ENCODE data around the gene SIKE1.
"Not testable (repeated sequence)": the region's sequence is repeated elsewhere in the genome, so short reads cannot be mapped to it uniquely, and the experiment has no call there.

Gene SIKE1

DNA sequence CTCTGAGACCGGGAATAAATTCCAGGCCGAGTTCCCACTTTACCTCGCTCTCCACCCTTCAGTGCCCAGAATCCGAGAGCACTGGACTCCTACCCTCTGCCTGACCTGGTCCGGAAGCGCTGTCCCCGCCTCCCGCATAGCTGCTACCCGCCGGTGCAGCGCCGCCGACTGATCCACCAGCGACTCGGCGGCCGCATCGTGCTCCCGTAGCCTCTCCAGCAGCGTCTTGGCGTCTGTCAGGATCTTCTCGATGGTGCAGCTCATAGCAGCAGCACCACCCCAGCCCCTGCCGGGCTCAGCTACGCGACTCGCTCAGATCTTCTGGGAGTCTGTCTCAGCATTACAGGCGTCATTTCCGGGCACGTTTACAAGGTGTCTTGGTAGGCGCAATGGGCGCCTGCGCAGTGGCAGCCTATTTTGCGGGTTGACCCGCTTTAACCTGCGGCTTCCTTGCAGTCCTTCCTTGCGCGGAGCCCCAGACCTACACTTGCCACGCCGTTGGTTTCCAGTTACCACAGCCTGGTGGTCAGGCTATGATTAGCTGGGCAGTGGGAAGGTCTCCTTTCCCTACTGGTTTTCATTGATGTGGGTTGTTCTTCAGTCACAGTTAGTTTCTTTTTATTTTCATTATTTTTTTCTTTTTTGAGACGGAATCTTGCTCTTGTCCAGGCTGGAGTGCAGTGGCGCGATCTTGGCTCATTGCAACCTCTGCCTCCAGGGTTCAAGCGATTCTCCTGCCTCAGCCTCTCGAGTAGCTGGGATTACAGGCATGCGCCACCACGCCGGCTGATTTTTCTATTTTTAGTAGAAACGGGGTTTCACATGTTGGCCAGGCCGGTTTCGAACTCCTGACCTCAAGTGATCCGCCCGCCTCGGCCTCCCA lies at the start of gene SIKE1:
SIKE1 (minus strand) TSS at position 342 of the 883 bp plus-strand sequence; CDS start at position 264, 78 bp downstream.
- DNase-seq (ENCODE audit: low spot score): peak; percentile 92

GRCh38 chr1:114830075-114830474 lies 49.6 kb upstream of the SIKE1 start:
- not testable (repeated sequence) for DNase-seq (ENCODE audit: low spot score)

DNA sequence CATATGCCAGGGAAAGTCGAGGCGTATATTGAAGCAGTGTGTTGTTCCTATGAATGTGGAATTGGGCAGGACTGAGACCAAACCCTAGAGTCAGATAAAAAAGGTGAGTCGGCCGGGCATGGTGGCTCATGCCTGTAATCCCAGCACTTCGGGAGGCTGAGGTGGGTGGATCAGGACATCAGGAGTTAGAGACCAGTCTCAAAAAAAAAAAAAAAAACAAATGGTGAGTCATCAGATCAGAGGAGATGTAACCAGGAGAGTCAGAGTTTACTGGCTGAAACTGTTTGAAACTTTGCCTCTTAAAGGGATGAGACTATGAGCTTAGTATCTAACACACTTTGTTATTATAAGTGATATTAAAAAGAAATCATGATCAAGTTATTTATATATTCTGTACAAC lies 47.8 kb upstream of the SIKE1 start:
- peak; percentile 6 for DNase-seq (ENCODE audit: low spot score)

DNA sequence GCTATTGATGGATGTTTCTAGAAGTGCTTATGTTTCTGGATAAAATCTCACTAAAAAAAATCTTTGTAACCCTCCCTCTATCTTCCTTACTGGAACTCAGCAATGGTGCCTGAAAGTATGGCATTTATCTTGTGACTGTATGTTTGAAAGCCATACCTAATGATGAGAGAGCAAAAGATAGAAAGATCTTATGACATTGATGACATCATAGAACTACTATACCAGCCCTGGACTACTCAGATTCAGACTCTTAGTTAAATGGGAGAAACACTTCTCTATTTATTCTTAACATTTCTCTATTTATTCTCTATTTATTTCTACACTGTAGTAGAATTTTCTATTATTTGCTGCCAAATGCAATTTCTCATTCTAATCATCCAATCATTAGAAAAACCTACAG lies 41.5 kb upstream of the SIKE1 start:
- no peak for DNase-seq (ENCODE audit: low spot score)

- no peak for DNase-seq (ENCODE audit: low spot score)
Observed at GRCh38 chr1:114820392-114820791, 39.9 kb upstream of the SIKE1 start.

- no peak for DNase-seq (ENCODE audit: low spot score)
Observed at GRCh38 chr1:114819869-114820268, 39.4 kb upstream of the SIKE1 start.

DNA sequence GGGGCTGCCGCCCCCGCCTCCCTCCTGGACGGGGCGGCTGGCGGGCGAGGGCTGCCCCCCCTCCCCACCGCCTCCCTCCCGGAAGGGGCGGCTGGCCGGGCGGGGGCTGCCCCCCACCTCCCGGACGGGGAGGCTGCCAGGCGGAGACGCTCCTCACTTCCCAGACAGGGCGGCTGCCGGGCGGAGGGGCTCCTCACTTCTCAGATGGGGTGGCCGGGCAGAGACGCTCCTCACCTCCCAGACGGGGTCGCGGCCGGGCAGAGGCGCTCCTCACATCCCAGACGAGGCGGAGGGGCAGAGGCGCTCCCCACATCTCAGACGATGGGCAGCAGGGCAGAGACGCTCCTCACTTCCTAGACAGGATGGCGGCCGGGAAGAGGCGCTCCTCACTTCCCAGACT lies 24.0 kb upstream of the SIKE1 start:
- DNase-seq (ENCODE audit: low spot score): not testable (repeated sequence)

- no peak for DNase-seq (ENCODE audit: low spot score)
Observed at GRCh38 chr1:114803001-114803400, 22.5 kb upstream of the SIKE1 start.

- no peak for DNase-seq (ENCODE audit: low spot score)
Observed at GRCh38 chr1:114794038-114794437, 13.6 kb upstream of the SIKE1 start.

- not testable (repeated sequence) for DNase-seq (ENCODE audit: low spot score)
Observed at GRCh38 chr1:114790581-114790980, 10.1 kb upstream of the SIKE1 start.

DNA sequence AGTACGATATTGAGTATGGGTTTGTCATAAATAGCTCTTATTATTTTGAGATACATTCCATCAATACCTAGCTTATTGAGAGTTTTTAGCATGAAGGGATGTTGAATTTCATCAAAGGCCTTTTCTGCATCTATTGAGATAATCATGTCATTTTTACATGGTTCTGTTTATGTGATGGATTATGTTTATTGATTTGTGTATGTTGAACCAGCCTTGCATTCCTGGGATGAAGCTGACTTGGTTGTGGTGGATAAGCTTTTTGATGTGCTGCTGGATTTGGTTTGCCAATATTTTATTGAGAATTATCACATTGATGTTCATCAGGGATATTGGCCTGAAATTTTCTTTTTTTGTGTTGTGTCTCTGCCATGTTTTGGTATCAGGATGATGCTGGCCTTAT lies 6.0 kb upstream of the SIKE1 start:
- DNase-seq (ENCODE audit: low spot score): not testable (repeated sequence)

DNA sequence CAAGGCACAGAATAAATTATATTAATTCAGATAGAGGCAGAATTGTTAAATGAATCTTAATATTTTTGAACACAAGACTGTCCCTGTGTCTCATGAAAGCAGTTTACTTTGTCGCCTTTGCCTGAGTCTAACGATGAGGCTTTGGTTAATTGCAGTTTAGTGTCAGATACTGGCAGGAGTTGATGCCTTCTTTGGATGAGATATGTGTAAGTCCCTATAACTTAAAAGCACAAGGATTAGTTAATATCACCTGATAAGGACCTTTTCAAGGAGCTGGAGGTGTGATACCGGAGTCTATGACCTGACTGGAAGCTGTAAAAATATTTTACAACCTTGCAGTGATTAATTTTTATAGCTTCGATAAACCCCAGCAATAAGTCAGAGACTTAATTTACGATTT lies 2.0 kb upstream of the SIKE1 start:
- no peak for DNase-seq (ENCODE audit: low spot score)

DNA sequence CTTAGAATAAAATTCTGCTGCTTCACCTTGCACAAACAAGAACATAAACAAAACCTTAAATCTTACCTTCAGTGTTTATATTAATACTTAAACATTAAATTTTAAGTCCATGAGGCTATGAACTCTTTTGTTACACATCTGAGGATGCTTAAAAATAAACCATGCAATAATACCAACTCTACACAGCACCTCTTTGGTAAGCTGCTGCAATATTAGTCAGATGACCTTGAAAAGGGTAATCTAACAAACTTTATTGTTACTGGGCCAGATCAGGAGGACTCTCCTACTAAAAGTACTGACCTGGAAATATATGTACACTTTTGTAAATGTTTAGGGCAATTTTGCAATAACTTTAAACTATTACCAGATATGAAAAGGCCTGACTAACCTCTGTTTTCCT lies 763 bp downstream of the SIKE1 start:
- DNase-seq (ENCODE audit: low spot score): no peak

- not testable (repeated sequence) for DNase-seq (ENCODE audit: low spot score)
Observed at GRCh38 chr1:114776726-114777125, 3.8 kb downstream of the SIKE1 start.

DNA sequence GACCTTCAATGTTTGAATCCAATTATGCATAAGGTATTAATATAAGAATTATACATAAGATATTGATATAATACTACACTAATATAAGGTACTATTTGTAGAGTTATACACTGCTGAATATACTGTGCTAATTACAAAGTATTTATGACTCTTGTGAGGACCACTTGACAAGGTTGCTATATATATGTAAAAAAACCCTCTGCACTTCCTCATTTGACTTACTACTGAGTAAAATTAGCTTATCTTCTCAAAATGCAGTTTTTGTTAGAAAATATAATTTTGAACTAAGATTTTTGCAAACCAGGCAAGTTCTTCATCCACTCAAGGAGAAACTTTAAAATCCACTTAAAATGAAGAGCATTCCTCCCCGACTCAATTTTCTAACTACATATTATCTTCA lies 8.5 kb downstream of the SIKE1 start:
- no peak for DNase-seq (ENCODE audit: low spot score)

DNA sequence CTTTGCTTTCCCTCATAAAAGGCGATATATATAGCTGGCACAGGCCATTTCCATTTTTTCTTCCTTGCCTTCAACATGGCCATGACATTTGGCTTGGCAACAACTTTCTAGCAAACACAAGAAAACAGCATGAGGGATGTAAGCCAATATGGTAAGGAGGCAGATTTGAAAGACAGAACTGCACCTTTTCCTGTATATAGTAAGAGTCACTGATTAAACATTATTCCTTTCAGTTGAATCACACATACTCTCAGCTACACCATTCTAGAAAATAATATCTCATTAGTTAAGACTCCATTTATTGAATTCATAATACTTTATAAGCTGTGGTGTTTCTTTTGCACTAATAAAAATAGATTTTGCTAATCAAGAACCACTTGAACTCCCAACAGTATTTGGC lies 9.5 kb downstream of the SIKE1 start:
- no peak for DNase-seq (ENCODE audit: low spot score)

- DNase-seq (ENCODE audit: low spot score): no peak
Observed at GRCh38 chr1:114764689-114765088, 15.8 kb downstream of the SIKE1 start.

DNA sequence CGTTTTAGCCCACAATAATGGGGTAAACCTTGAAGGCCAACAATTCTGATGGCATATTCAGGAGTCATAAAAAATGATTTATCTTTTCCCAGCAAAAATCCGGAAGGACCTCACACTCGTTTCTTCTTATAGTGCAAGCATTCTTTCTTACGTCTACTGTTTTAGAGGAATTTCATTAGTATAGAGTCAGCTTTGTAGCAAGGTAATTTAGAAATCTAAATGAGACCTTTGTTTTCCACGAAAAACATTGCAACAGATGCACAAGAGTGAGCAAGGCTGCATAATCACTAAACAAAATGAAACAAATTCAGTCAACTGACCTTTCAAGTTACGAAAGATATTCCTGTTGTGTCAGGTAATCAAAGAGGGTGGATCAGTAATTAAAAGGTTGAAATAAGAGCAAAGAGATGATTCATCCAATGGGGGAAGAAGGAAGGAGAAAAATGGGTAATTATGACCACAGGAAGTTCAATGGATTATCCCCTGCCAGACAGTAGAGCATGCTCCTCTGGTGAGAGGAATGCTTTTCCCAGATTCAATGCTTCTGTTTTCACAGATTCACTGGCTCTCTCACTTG lies 22.1 kb downstream of the SIKE1 start:
- DNase-seq (ENCODE audit: low spot score): peak; percentile 29

DNA sequence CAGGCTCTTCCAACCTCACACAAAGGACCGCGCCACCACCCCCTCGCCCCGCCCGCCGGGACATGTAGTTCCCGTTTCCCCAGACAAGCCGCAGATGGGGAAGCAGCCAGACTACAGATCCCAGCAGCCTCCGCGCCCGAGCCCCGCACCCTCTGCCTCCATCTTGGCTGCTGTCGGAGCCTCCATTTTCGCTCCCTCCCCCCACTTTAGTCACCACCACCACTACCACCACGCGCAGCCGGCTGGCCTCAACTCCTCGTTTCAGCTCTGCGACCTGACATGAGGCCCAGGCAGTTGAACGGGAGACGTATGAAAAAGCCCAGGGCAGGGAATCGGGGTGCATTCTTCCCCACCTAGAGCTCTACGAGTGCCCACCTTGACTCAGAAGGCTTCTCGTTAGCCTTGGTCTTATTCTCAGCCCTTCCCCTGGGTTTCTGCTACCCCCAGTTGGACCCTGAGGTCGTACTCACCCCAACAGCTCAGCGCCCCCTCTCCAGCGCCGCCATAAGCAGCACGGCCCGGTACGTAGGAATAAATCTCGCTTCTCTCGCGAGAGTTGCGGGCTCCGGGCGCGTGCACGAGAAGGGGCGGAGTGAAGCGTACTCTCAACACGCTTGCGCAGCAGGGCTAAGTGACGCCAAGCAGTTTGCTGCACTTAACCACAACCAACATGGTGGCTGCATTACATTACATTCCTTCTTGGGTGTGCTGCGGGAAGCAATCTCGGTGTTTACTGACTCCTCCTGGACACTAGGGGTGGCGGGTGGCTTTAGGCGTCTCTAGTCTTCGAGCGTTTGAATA lies 22.8 kb downstream of the SIKE1 start, which contains the start of gene CSDE1:
CSDE1 (minus strand) TSS at position 530 of the 801 bp plus-strand sequence. CDS start 18,094 bp downstream, outside the sequence.
- peak; percentile 97 for DNase-seq (ENCODE audit: low spot score)

DNA sequence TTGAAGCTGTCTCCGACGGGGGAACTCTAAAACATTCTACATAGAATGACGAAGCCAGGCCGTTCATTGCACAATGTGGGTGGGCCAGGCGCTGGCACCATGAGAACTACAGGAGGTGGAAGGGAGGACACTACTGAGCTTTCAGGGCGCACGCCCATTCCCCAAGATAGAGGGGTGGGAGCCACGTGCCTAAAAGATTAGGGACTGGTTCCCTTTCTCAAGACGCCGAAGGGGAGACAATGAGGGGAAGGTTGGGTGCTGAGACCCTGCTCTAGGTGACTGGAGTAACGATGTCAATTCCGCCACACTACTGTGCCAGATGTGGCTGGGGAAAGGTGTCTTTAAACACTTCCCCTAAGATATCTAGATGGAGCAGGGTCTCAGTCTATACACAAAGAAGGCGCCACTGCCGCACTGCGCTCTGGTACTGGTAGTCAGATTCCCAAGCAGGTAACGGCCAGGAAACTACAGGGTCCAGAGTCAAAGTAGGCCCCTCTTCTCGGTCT lies 23.5 kb downstream of the SIKE1 start:
- peak; percentile 44 for DNase-seq (ENCODE audit: low spot score)

GRCh38 chr1:114756009-114756892 lies 24.2 kb downstream of the SIKE1 start:
- DNase-seq (ENCODE audit: low spot score): no peak

Data from AG08395 (cell line).